ENCODE measurements around the gene TRMT10B. TPM values are rescaled to one million over a fixed set of nuclear protein-coding genes. Genes with fewer than 3 reads are reported as not detected.
"Not testable (repeated sequence)": the region's sequence is repeated elsewhere in the genome, so short reads cannot be mapped to it uniquely, and the experiment has no call there.

Gene TRMT10B
- total RNA-seq, 1 experiment from 2014 or later, result 5.7 TPM

DNA sequence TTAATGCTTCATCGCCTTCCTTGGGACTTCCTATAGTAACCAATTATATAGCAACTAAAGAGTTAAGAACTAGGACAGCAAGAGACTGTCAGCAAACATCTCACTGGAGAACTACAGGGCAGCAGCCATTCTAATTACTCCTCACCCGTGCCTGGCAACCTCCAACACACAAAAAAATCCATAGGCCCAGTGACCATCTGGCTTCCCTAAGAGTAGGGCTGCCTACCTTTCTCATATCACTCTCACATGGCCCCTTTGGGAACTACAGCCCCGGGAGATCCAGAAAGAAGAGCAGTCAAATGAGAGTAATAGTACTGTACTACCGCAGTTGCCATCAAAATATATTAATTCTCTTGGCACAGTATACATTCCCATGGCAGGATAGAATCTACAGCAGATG is 52.7 kb downstream of the TRMT10B start:
- Histone ChIP-seq H3T11ph (ENCODE audit: low read length) (no peak overlapping the region), H3K4me2 (ENCODE audit: insufficient read depth, insufficient read length, low read length) (no peak overlapping the region), H3K4me1 (ENCODE audit: insufficient read depth, low read length) (peaks cover 2% of the 10 kb centered on the region), H2AK5ac (ENCODE audit: insufficient read length, low read length) (no peak overlapping the region), H2BK20ac (ENCODE audit: low read depth, low read length, poor library complexity, severe bottlenecking) (no peak overlapping the region), H3K27me3 (ENCODE audit: insufficient read depth, low read length) (no peaks in the 10 kb centered on the region), H2BK15ac (ENCODE audit: low read depth, low read length) (no peak overlapping the region), H3K18ac (ENCODE audit: insufficient read length, low read depth, low read length) (no peak overlapping the region), H3K79me2 (ENCODE audit: insufficient read depth, low read length) (peaks cover 7% of the 10 kb centered on the region; the same call in 1 of the 2 replicates), H3K9me3 (ENCODE audit: control insufficient read depth, low read depth, low read length) (no peaks in the 10 kb centered on the region), H3K9ac (ENCODE audit: extremely low read depth, insufficient read length, low read length) (no peak overlapping the region), H3K23ac (ENCODE audit: insufficient read length, low read depth, low read length) (no peak overlapping the region), H3K79me1 (ENCODE audit: insufficient read depth, low read depth, low read length, poor library complexity, severe bottlenecking) (peaks cover 2% of the 10 kb centered on the region), H3K56ac (ENCODE audit: insufficient read length, low read depth, low read length) (no peak overlapping the region), H4K8ac (replicated peaks; ENCODE audit: insufficient read length, low read depth, low read length) (no peak overlapping the region), H3K23me2 (ENCODE audit: insufficient read length, low read depth, low read length, poor library complexity, severe bottlenecking) (peaks cover 5% of the 10 kb centered on the region), H3K4ac (ENCODE audit: low read depth, low read length) (no peak overlapping the region), H2BK120ac (ENCODE audit: low read depth, low read length, poor library complexity, severe bottlenecking) (no peak overlapping the region), H4K5ac (ENCODE audit: insufficient read length, low read depth, low read length) (no peak overlapping the region), H2AFZ (ENCODE audit: low read length) (no peak overlapping the region), H4K91ac (ENCODE audit: insufficient read length, low read depth, low read length) (no peak overlapping the region), H3K14ac (ENCODE audit: insufficient read depth, low read length) (no peak overlapping the region), H4K20me1 (ENCODE audit: control insufficient read depth, insufficient read depth, insufficient read length) (no peaks in the 10 kb centered on the region), H2BK5ac (ENCODE audit: insufficient read length, low read length) (no peak overlapping the region), H3K27ac (ENCODE audit: insufficient read length, low read depth, low read length) (no peak overlapping the region), H2BK12ac (ENCODE audit: insufficient read length, low read depth, low read length) (no peak overlapping the region)
- Mint-ChIP-seq H3K36me3 (ENCODE audit: insufficient read depth in 1 of 3, low read depth in 3 of 3) (no peaks in the 10 kb centered on the region), H3K4me3 (no peak overlapping the region), H3K9me3 (no peaks in the 10 kb centered on the region), H3K27me3 (ENCODE audit: low read depth) (no peaks in the 10 kb centered on the region), H3K27ac (peak overlapping the region in 1 of 3 experiments; percentile 10; a peak in 2 of 7 replicates), H3K4me1 (peaks cover 11 to 14% of the 10 kb centered on the region in 2 experiments)
- DNase-seq, result no peak
- TF ChIP-seq, protein P1, sequence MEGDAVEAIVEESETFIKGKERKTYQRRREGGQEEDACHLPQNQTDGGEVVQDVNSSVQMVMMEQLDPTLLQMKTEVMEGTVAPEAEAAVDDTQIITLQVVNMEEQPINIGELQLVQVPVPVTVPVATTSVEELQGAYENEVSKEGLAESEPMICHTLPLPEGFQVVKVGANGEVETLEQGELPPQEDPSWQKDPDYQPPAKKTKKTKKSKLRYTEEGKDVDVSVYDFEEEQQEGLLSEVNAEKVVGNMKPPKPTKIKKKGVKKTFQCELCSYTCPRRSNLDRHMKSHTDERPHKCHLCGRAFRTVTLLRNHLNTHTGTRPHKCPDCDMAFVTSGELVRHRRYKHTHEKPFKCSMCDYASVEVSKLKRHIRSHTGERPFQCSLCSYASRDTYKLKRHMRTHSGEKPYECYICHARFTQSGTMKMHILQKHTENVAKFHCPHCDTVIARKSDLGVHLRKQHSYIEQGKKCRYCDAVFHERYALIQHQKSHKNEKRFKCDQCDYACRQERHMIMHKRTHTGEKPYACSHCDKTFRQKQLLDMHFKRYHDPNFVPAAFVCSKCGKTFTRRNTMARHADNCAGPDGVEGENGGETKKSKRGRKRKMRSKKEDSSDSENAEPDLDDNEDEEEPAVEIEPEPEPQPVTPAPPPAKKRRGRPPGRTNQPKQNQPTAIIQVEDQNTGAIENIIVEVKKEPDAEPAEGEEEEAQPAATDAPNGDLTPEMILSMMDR (conservative IDR thresholded peaks at IDR 0.05), result no peak
- WGBS (ENCODE audit: extremely low coverage, insufficient read length, low lambda C conversion rate), result no CpG with 5 or more reads among the region's 4 CpGs

DNA sequence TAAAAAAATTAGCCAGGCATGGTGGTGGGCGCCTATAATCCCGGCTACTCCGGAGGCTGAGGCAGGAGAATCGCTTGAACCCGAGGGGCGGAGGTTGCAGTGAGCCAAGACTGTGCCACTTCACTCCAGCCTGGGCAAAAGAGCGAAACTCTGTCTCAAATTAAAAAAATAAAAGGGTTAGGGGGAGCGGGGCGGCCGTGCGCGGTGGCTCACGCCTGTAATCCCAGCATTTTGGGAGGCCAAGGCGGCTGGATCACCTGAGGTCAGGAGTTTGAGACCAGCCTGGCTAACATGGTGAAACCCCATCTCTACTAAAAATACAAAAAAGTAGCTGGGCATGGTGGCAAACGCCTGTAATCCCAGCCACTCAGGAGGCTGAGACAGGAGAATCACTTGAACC is 56.1 kb downstream of the TRMT10B start:
- H3K4me1 ChIP-seq (ENCODE audit: insufficient read depth, low read length); H4K5ac ChIP-seq (ENCODE audit: insufficient read length, low read depth, low read length); H3K27ac ChIP-seq (ENCODE audit: insufficient read length, low read depth, low read length); H2BK20ac ChIP-seq (ENCODE audit: low read depth, low read length, poor library complexity, severe bottlenecking); H2BK15ac ChIP-seq (ENCODE audit: low read depth, low read length); H4K20me1 ChIP-seq (ENCODE audit: control insufficient read depth, insufficient read depth, insufficient read length); H3K4me1 Mint-ChIP-seq; H3K36me3 Mint-ChIP-seq (ENCODE audit: insufficient read depth in 1 of 3, low read depth in 3 of 3); H3K27me3 Mint-ChIP-seq (ENCODE audit: low read depth); H3K79me1 ChIP-seq (ENCODE audit: insufficient read depth, low read depth, low read length, poor library complexity, severe bottlenecking); H4K8ac ChIP-seq (replicated peaks; ENCODE audit: insufficient read length, low read depth, low read length); H3K9me3 ChIP-seq (ENCODE audit: control insufficient read depth, low read depth, low read length); H3K23me2 ChIP-seq (ENCODE audit: insufficient read length, low read depth, low read length, poor library complexity, severe bottlenecking); H2BK12ac ChIP-seq (ENCODE audit: insufficient read length, low read depth, low read length); H3K56ac ChIP-seq (ENCODE audit: insufficient read length, low read depth, low read length); H2AFZ ChIP-seq (ENCODE audit: low read length); H3K18ac ChIP-seq (ENCODE audit: insufficient read length, low read depth, low read length); H2BK120ac ChIP-seq (ENCODE audit: low read depth, low read length, poor library complexity, severe bottlenecking); H3K14ac ChIP-seq (ENCODE audit: insufficient read depth, low read length); H3T11ph ChIP-seq (ENCODE audit: low read length); H3K79me2 ChIP-seq (ENCODE audit: insufficient read depth, low read length); H3K9ac ChIP-seq (ENCODE audit: extremely low read depth, insufficient read length, low read length); H3K9me3 Mint-ChIP-seq; H3K4ac ChIP-seq (ENCODE audit: low read depth, low read length); H2BK5ac ChIP-seq (ENCODE audit: insufficient read length, low read length); DNase-seq; H3K23ac ChIP-seq (ENCODE audit: insufficient read length, low read depth, low read length); H3K27ac Mint-ChIP-seq; H4K91ac ChIP-seq (ENCODE audit: insufficient read length, low read depth, low read length); H2AK5ac ChIP-seq (ENCODE audit: insufficient read length, low read length); H3K4me2 ChIP-seq (ENCODE audit: insufficient read depth, insufficient read length, low read length); H3K4me3 Mint-ChIP-seq; H3K27me3 ChIP-seq (ENCODE audit: insufficient read depth, low read length): not testable (repeated sequence)
- WGBS (ENCODE audit: extremely low coverage, insufficient read length, low lambda C conversion rate), result no CpG with 5 or more reads among the region's 15 CpGs
